Endothelial cell of umbilical vein (primary cell): ENCODE data around the gene AQP3. TPM values are rescaled to one million over a fixed set of nuclear protein-coding genes. Genes with fewer than 3 reads are reported as not detected.
"Not testable (repeated sequence)": the region's sequence is repeated elsewhere in the genome, so short reads cannot be mapped to it uniquely, and the experiment has no call there.

Source experiments
- BruUV-seq: library from RNA; stranded (reverse); fragments of 400-500 nt; replicated peaks from 2 replicates; lab custom pipeline; 2021; lab: Mats Ljungman, UMichigan
- CTCF ChIA-PET: fragments of 300-600, 350-600 bp; sonication (Branson Sonifier 250); formaldehyde crosslinking; loops from one replicate; lab custom pipeline; 2021; ENCODE audit warnings: antibody characterized with exemption, inconsistent platforms; lab: Charles Lee
- POLR2A ChIA-PET: fragments of 300-600, 350-600 bp; sonication (Branson Sonifier 250); formaldehyde crosslinking; loops from one replicate; lab custom pipeline; 2021; ENCODE audit warnings: antibody characterized with exemption, inconsistent platforms; lab: Charles Lee
- DNase-seq: peaks from one replicate; pipeline ENCODE4 v3.0.0-alpha.2; 2011; ENCODE audit warnings: low read depth, low spot score
- FAIRE-seq: peaks from 2 replicates; lab custom pipeline; 2011; peaks lifted over from hg19 to GRCh38; lab: Jason Lieb, UNC
- H2AFZ ChIP-seq: 2 replicates; pipeline ENCODE4 v1.6.0; 2012; ENCODE audit warnings: low read depth, low read length, control low read depth, inconsistent platforms
- H3K27ac ChIP-seq: 2 replicates; pipeline ENCODE4 v1.5.1; 2011; ENCODE audit warnings: low read depth, mild to moderate bottlenecking, control low read depth, low read length, moderate library complexity; ENCODE audit not compliant: insufficient read depth
- H3K27me3 ChIP-seq, 2 experiments: 2 replicates each; pipeline versions ENCODE4 v1.6.0 to v1.6.1; 2011; ENCODE audit warnings: low read length in 2 of 2, mixed read lengths in 1 of 2; ENCODE audit not compliant: control insufficient read depth in 2 of 2, insufficient read depth in 2 of 2
- H3K36me3 ChIP-seq, 2 experiments: 2 replicates in 1 of 2; 3 replicates in 1 of 2; pipeline ENCODE4 v1.5.1; 2011; ENCODE audit warnings: low read length in 2 of 2, mild to moderate bottlenecking in 1 of 2, moderate library complexity in 1 of 2; ENCODE audit not compliant: control insufficient read depth in 2 of 2, insufficient read depth in 2 of 2; ENCODE audit errors: extremely low read depth in 1 of 2
- H3K4me1 ChIP-seq: 3 replicates; pipeline ENCODE4 v1.5.1; 2011; ENCODE audit warnings: mild to moderate bottlenecking, low read length; ENCODE audit not compliant: control insufficient read depth, insufficient read depth; ENCODE audit errors: extremely low read depth
- H3K4me2 ChIP-seq: 2 replicates; pipeline ENCODE4 v1.6.1; 2011; ENCODE audit warnings: low read length, control low read depth, mixed read lengths; ENCODE audit not compliant: insufficient read depth
- H3K4me3 ChIP-seq, 3 experiments: fragments of 200-600 bp in 1 of 3; sonication (generic), shearing (Covaris generic) in 1 of 3; replicated peaks in 1 of 3; 2 replicates each; pipeline ENCODE4 v1.5.1; 2011 to 2016; ENCODE audit warnings: control low read depth in 3 of 3, low read length in 3 of 3, mild to moderate bottlenecking in 2 of 3, inconsistent platforms in 1 of 3, low read depth in 1 of 3, moderate library complexity in 1 of 3; ENCODE audit not compliant: insufficient read depth in 1 of 3
- H3K79me2 ChIP-seq: 2 replicates; pipeline ENCODE4 v1.6.0; 2012; ENCODE audit warnings: low read length, inconsistent platforms; ENCODE audit not compliant: control insufficient read depth, insufficient read depth
- H3K9ac ChIP-seq: replicated peaks from 2 replicates; pipeline ENCODE3; 2011; ENCODE audit warnings: low read length, control low read depth; ENCODE audit not compliant: insufficient read depth; ENCODE audit errors: extremely low read depth
- H3K9me1 ChIP-seq: replicated peaks from 3 replicates; pipeline ENCODE4 v1.6.0; 2011; ENCODE audit warnings: mild to moderate bottlenecking, low read length; ENCODE audit not compliant: control insufficient read depth, insufficient read depth; ENCODE audit errors: extremely low read depth
- H3K9me3 ChIP-seq: replicated peaks from 2 replicates; pipeline ENCODE4 v1.5.1; 2012; ENCODE audit warnings: low read length, inconsistent platforms; ENCODE audit not compliant: control insufficient read depth, insufficient read depth
- H4K20me1 ChIP-seq: replicated peaks from 2 replicates; pipeline ENCODE3; 2011; ENCODE audit warnings: mild to moderate bottlenecking, low read length; ENCODE audit not compliant: control insufficient read depth, insufficient read depth; ENCODE audit errors: extremely low read depth
- dilution Hi-C: fragments of 300-500 bp; cut with MboI; formaldehyde crosslinking; loops from one replicate; pipeline ENCODE4 v1.15.0; 2019; ENCODE audit warnings: low sequenced_read_pairs; ENCODE audit not compliant: extremely low pct_ligation_motif_present
- intact Hi-C: fragments of 100-400 bp; cut with micrococcal nuclease; formaldehyde crosslinking; loops from one replicate; pipeline ENCODE4 v1.10.0; 2022
- polyA plus RNA-seq, 4 experiments: library from polyadenylated mRNA; depleted of rRNA in 3 of 4; stranded (reverse) in 3 of 4; unstranded in 1 of 4; fragments of >200 nt; gene quantifications; 2 replicates each; pipeline versions ENCODE4 v1.2.1 to v1.2.3, GENCODE V29; 2011 to 2012; ENCODE audit warnings: missing spikeins in 1 of 4
- total RNA-seq: library from RNA; stranded (reverse); gene quantifications from 2 replicates; pipeline ENCODE4 v1.2.3, GENCODE V29; 2021

AQP3 gene
- total and polyA plus RNA-seq, 2 donors (not counting 3 experiments of a cell fraction or from before 2014, with no cell fraction given): 0.93 to 1.8 TPM

GRCh38 chr9:33399047-33399446 lies 48.3 kb downstream of the AQP3 start:
- H3K79me2 ChIP-seq, BruUV-seq, H3K4me2 ChIP-seq, FAIRE-seq, H3K9me3 ChIP-seq, intact Hi-C loops, H3K36me3 ChIP-seq, H3K4me1 ChIP-seq, H2AFZ ChIP-seq, H3K9me1 ChIP-seq, H4K20me1 ChIP-seq, DNase-seq, POLR2A ChIA-PET, H3K4me3 ChIP-seq, dilution Hi-C loops, H3K27ac ChIP-seq, H3K9ac ChIP-seq, H3K27me3 ChIP-seq: not testable (repeated sequence)
- CTCF ChIA-PET: interaction anchor here (0.7 to 1.6 kb wide), 6 partner anchors 16 to 112 kb away, joined by 3 to 6 read pairs (median 4); no protein-coding TSS in a partner anchor

DNA sequence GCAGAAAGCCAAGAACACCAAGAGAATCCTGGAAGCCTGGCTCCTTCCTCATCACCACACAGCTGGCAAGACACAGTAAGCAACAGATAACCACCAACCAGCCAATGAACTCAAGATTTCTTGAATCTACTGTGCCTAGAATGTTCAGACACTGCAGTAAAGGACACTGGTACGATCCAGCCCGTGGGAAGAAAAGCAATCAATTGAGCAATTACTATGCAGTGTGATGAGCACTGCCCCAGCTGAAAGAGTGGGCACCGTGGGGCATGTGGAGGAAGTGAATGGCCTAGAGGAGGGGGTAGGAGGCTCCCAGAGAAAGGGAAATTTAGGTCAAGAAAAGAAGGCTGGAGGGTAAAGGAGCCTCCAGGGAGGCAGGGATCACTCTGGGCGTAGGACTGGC lies 49.6 kb downstream of the AQP3 start:
- H3K9me1 ChIP-seq, POLR2A ChIA-PET, H3K4me1 ChIP-seq, H3K79me2 ChIP-seq, H3K9me3 ChIP-seq, H3K9ac ChIP-seq, H3K27ac ChIP-seq, dilution Hi-C loops, H4K20me1 ChIP-seq, H2AFZ ChIP-seq, H3K27me3 ChIP-seq, intact Hi-C loops, BruUV-seq, FAIRE-seq, DNase-seq, H3K36me3 ChIP-seq, H3K4me2 ChIP-seq, H3K4me3 ChIP-seq: not testable (repeated sequence)
- CTCF ChIA-PET: interaction anchor here (1.0 to 1.6 kb wide), 3 partner anchors 18 to 111 kb away, joined by 3 to 6 read pairs (median 4); no protein-coding TSS in a partner anchor

DNA sequence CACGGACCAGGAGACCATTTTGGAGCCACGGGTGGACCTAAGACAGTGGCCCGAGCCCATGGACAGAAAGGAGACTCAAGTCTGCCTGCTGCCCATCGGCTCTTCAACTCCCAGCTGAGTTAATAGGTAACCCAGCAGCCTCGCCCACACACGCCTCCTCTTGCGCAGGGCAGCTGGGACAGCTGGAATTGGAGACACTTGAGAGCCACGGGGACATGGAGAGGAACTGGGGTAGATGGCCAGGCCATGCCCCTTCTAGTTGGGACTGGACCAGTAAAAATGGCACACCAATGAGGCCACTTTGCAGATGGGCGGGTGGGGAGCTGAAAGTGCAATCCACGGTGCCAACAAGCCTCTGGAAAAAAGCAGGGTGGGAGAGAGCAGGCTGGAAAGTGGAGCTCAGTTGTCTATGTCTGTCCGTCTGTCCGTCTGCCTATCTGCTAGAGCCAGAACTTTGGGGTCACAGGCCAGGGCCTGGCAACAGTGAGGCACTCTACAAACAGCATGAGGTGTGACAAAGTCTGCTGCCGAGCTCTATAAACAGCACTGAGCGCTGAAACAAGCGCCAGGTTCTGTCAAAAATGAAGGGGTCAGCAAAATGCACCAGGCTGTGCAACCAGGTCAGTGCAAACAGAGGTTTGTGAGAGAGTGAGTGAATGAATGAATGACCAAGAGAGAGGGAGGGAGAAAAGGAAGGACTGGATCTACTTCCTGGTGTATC lies 52.1 kb downstream of the AQP3 start:
- H4K20me1 ChIP-seq, H3K27ac ChIP-seq, H2AFZ ChIP-seq, H3K79me2 ChIP-seq, H3K9ac ChIP-seq, CTCF ChIA-PET, H3K9me1 ChIP-seq, H3K27me3 ChIP-seq, H3K4me1 ChIP-seq, DNase-seq, BruUV-seq, H3K9me3 ChIP-seq, POLR2A ChIA-PET, dilution Hi-C loops, H3K4me3 ChIP-seq, FAIRE-seq, H3K36me3 ChIP-seq, H3K4me2 ChIP-seq, intact Hi-C loops: not testable (repeated sequence)

GRCh38 chr9:33393986-33394385 lies 53.4 kb downstream of the AQP3 start:
- H2AFZ ChIP-seq, H3K4me3 ChIP-seq, H3K36me3 ChIP-seq, H4K20me1 ChIP-seq, H3K9me1 ChIP-seq, FAIRE-seq, POLR2A ChIA-PET, H3K9ac ChIP-seq, dilution Hi-C loops, H3K27me3 ChIP-seq, DNase-seq, H3K4me2 ChIP-seq, H3K4me1 ChIP-seq, BruUV-seq, intact Hi-C loops, H3K9me3 ChIP-seq, H3K27ac ChIP-seq, H3K79me2 ChIP-seq: not testable (repeated sequence)
- CTCF ChIA-PET: interaction anchor here (1.5 kb wide), 1 partner anchor 21 kb away, joined by 6 read pairs; no protein-coding TSS in a partner anchor
